ENCODE data around the gene TBC1D2.
A peak's percentile ranks its signal among the peaks of the same experiment; 100 is the strongest.

Gene TBC1D2

GRCh38 chr9:98159790-98160189 lies 95.7 kb downstream of the TBC1D2 start:
- DNase-seq (ENCODE audit: insufficient read length, low spot score) (no peak), FAIRE-seq (no peak)

DNA sequence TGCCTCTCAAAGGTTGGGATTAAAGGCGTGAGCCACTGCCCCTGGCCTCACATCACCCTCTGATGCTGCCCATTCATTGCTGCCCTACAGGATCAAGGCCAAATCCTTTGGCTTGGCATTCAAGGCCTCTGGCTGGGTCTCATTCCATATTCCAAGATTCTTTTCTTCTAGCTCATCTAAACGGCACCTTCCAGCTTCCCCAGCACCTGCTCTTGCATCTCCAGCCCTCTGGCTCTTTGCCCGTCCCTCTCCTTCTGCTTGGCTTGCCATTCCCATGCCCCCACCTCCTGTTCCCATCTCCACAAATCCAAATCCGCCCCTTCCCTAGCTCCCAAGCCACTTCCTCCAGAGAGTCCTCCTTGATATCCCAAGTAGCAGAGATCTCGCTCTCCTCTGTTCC lies 96.1 kb downstream of the TBC1D2 start:
- TF ChIP-seq POLR2A (IDR thresholded peaks at IDR 0.05; ENCODE audit: low read depth, low read length): no peak
- no peak for FAIRE-seq
- no peak for DNase-seq (ENCODE audit: insufficient read length, low spot score)

More at GRCh38 chr9:98159790-98160189, 95.7 kb downstream of the TBC1D2 start:
- no peak for TF ChIP-seq POLR2A (IDR thresholded peaks at IDR 0.05; ENCODE audit: low read depth, low read length)

- no peak for FAIRE-seq
- DNase-seq (ENCODE audit: insufficient read length, low spot score): no peak
- TF ChIP-seq POLR2A (IDR thresholded peaks at IDR 0.05; ENCODE audit: low read depth, low read length): no peak
These were observed 97.2 kb downstream of the TBC1D2 start for GRCh38 chr9:98158071-98158831.

- no peak for FAIRE-seq
- DNase-seq (ENCODE audit: insufficient read length, low spot score): no peak
- TF ChIP-seq POLR2A (IDR thresholded peaks at IDR 0.05; ENCODE audit: low read depth, low read length): no peak
These were observed 98.1 kb downstream of the TBC1D2 start for GRCh38 chr9:98157372-98157771.

DNA sequence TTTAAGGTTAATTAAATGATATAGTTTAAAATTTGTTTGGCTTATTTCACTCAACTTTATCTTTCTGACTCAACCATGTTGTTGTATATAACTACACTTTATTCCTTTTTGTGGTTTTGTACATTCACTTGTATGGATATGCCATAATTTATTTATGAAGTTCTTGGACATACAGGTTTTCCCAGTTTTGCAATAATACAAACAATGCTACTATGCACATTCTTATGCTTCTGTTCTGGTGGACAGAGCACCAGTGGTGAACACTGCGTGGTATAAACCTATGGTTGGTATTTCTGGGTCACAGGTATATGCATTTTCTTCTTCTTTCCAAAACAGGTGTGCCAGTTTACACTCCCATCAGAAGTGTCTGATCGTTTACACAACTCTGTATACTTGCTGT lies 100.8 kb downstream of the TBC1D2 start:
- DNase-seq (ENCODE audit: insufficient read length, low spot score) (no peak), FAIRE-seq (no peak)
- no peak for TF ChIP-seq POLR2A (IDR thresholded peaks at IDR 0.05; ENCODE audit: low read depth, low read length)

GRCh38 chr9:98152526-98152925 lies 102.9 kb downstream of the TBC1D2 start:
- DNase-seq (ENCODE audit: insufficient read length, low spot score) (no peak), FAIRE-seq (peak; percentile 52)
- TF ChIP-seq POLR2A (IDR thresholded peaks at IDR 0.05; ENCODE audit: low read depth, low read length): no peak

GRCh38 chr9:98150721-98151120 lies 104.7 kb downstream of the TBC1D2 start:
- DNase-seq (ENCODE audit: insufficient read length, low spot score) (no peak), FAIRE-seq (no peak)
- no peak for TF ChIP-seq POLR2A (IDR thresholded peaks at IDR 0.05; ENCODE audit: low read depth, low read length)

DNA sequence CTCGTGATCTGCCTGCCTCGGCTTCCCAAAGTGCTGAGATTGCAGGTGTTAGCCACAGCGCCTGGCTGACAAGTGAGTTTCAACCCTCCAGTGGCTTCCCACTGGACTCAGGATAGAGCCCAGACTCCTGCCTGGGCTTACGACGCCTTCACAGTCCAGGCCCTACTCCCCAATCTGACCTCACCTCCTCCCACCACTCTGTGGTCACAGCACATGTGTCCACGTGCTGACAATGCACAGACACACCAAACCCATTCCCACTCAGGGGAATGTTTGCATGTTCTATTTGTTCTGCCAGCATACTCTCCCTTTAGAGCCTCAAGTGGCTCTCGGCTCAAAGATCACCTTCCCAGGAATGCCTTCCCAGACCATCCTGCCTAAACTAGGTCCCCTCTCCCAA lies 105.3 kb downstream of the TBC1D2 start:
- DNase-seq (ENCODE audit: insufficient read length, low spot score): no peak
- FAIRE-seq: no peak
- no peak for TF ChIP-seq POLR2A (IDR thresholded peaks at IDR 0.05; ENCODE audit: low read depth, low read length)

DNA sequence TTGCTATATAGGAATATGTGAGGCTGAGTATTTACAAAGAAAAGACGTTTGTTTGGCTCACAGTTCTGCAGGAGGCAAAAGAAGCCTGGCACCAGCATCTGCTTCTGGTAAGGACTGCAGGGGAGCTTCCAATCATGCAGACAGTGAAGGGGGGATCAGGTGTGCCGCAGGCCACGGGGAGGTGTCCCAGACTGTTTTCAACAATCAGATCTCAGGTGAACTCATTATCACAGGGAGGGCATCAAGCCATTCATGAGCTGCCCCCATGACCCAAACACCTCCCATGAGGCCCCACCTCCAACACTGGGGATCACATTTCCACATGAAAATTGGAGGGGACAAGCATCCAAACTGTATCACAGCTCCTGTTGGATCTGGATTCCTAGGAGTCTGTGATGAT lies 106.0 kb downstream of the TBC1D2 start:
- TF ChIP-seq POLR2A (IDR thresholded peaks at IDR 0.05; ENCODE audit: low read depth, low read length): no peak
- DNase-seq (ENCODE audit: insufficient read length, low spot score): no peak
- FAIRE-seq: no peak
